ENCODE data around the gene ARL6IP6.

The ARL6IP6 gene

GRCh38 chr2:152693033-152693432 is 25.4 kb upstream of the ARL6IP6 start:
- DNase-seq (ENCODE audit: insufficient read length, low spot score) (no peak), FAIRE-seq (no peak)
- TF ChIP-seq CTCF (IDR thresholded peaks at IDR 0.05; ENCODE audit: insufficient read depth, missing control alignments): no peak

GRCh38 chr2:152694161-152694661 is 24.2 kb upstream of the ARL6IP6 start:
- FAIRE-seq (no peak), DNase-seq (ENCODE audit: insufficient read length, low spot score) (no peak)
- TF ChIP-seq CTCF (IDR thresholded peaks at IDR 0.05; ENCODE audit: insufficient read depth, missing control alignments): no peak

GRCh38 chr2:152695763-152696162 is 22.7 kb upstream of the ARL6IP6 start:
- no peak for FAIRE-seq

DNA sequence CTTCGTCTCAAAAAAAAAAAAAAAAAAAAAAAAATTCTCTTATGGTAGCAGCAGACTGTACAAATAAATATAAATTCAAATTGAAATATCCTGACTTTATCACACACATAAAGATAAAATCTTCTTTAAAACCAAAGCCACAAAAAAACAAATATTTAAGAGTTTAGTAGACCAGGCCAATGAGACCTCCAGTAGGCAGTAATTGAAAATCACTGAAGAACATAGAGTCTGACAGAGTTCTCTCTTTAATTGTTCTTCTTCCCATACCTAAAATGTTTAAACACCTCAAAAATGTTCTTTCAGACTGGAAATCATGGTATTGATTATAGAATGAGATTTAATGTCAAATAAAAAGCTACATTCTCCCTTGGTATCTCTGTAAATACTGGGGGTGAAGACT is 21.9 kb upstream of the ARL6IP6 start:
- no peak for FAIRE-seq
- no peak for TF ChIP-seq CTCF (IDR thresholded peaks at IDR 0.05; ENCODE audit: insufficient read depth, missing control alignments)
- DNase-seq (ENCODE audit: insufficient read length, low spot score): no peak

More at GRCh38 chr2:152695763-152696162, 22.7 kb upstream of the ARL6IP6 start:
- no peak for TF ChIP-seq CTCF (IDR thresholded peaks at IDR 0.05; ENCODE audit: insufficient read depth, missing control alignments)
- no peak for DNase-seq (ENCODE audit: insufficient read length, low spot score)

GRCh38 chr2:152701198-152701597 is 17.2 kb upstream of the ARL6IP6 start:
- DNase-seq (ENCODE audit: insufficient read length, low spot score): no peak
- no peak for TF ChIP-seq CTCF (IDR thresholded peaks at IDR 0.05; ENCODE audit: insufficient read depth, missing control alignments)
- FAIRE-seq: no peak

- TF ChIP-seq CTCF (IDR thresholded peaks at IDR 0.05; ENCODE audit: insufficient read depth, missing control alignments): no peak
- DNase-seq (ENCODE audit: insufficient read length, low spot score): no peak
- FAIRE-seq: no peak
Measured at GRCh38 chr2:152706477-152707021, 11.9 kb upstream of the ARL6IP6 start.

DNA sequence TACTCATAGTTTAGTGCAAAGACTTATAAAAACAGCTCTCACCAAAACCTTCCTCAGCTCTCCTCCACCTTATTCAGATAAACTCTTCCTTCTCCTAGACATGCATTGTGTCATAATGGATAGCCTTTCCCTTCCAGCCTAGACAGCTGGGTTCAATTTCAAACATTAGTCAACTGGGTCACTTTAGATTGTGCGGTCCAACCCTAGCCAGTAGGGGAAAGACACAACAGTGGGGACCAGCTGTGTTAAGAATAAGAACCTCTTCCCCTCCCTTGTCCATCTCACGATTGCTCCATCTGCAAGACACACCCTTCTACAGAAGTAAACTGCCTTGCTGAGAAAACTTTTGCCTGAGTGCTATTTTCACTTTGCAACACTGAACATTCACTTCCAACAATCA is 9.7 kb upstream of the ARL6IP6 start:
- no peak for FAIRE-seq
- TF ChIP-seq CTCF (IDR thresholded peaks at IDR 0.05; ENCODE audit: insufficient read depth, missing control alignments): no peak
- no peak for DNase-seq (ENCODE audit: insufficient read length, low spot score)

Measured in D721Med (cell line).